GM10248 (cell line): Measurements from ENCODE around the gene KDM4C.
A peak's percentile ranks its signal among the peaks of the same experiment; 100 is the strongest.

ENCODE experiments used
- CTCF ChIA-PET: fragments of 300-600 bp; sonication (Branson Sonifier 250); formaldehyde crosslinking; extraction: SDS; loops from one replicate; lab custom pipeline; 2021; ENCODE audit warnings: antibody characterized with exemption; lab: Yijun Ruan, JAX
- POLR2A ChIA-PET: fragments of 350-650 bp; sonication (Branson Sonifier 250); formaldehyde crosslinking; extraction: SDS; loops from one replicate; lab custom pipeline; 2020; ENCODE audit warnings: antibody characterized with exemption; lab: Yijun Ruan, JAX
- DNase-seq: peaks from one replicate; pipeline ENCODE4 v3.0.0; 2012; ENCODE audit errors: extremely low spot score
- CTCF ChIP-seq: IDR thresholded peaks from 2 replicates; pipeline ENCODE4 v1.5.1; 2012; ENCODE audit warnings: mild to moderate bottlenecking, low read depth; ENCODE audit errors: extremely low read depth, missing control alignments, control extremely low read depth

KDM4C gene

GRCh38 chr9:6928863-6929262, 171.1 kb downstream of the KDM4C start:
- CTCF ChIA-PET, result interaction anchor here (0.7 kb wide), 1 partner anchor 26 kb away, joined by 3 read pairs; no protein-coding TSS in a partner anchor
- POLR2A ChIA-PET, result no interaction called here
- no peak for DNase-seq
- no peak for TF ChIP-seq CTCF

- no peak for TF ChIP-seq CTCF
- DNase-seq, result no peak
These were observed 171.9 kb downstream of the KDM4C start for GRCh38 chr9:6929441-6930215.

GRCh38 chr9:6930827-6931226, 173.1 kb downstream of the KDM4C start:
- TF ChIP-seq CTCF, result no peak
- no peak for DNase-seq
- ChIA-PET POLR2A (no interaction called here), CTCF (no interaction called here)

More at GRCh38 chr9:6929441-6930215, 171.9 kb downstream of the KDM4C start:
- CTCF ChIA-PET, result interaction anchor here (0.7 kb wide), 1 partner anchor 25 kb away, joined by 3 read pairs; no protein-coding TSS in a partner anchor
- POLR2A ChIA-PET, result no interaction called here

- ChIA-PET CTCF (interaction anchor here (0.8 to 1.3 kb wide), 9 partner anchors 9 to 107 kb away, joined by 3 to 4 read pairs (median 3); no protein-coding TSS in a partner anchor), POLR2A (no interaction called here)
- peak; percentile 24 for DNase-seq
- no peak for TF ChIP-seq CTCF
These were observed 174.1 kb downstream of the KDM4C start for GRCh38 chr9:6931913-6932312.

- CTCF ChIA-PET, result interaction anchor here (1.0 to 1.1 kb wide), 2 partner anchors 9 to 11 kb away, joined by 3 read pairs; no protein-coding TSS in a partner anchor
- POLR2A ChIA-PET, result no interaction called here
- no peak for DNase-seq
- no peak for TF ChIP-seq CTCF
These were observed 178.3 kb downstream of the KDM4C start for GRCh38 chr9:6936103-6936502.

GRCh38 chr9:6937209-6937608, 179.4 kb downstream of the KDM4C start:
- no peak for DNase-seq
- no peak for TF ChIP-seq CTCF
- ChIA-PET CTCF (no interaction called here), POLR2A (no interaction called here)
